RWPE2 (cell line): Measurements from ENCODE around the gene TGFBRAP1.
A peak's percentile ranks its signal among the peaks of the same experiment; 100 is the strongest.

Experiments used
- ATAC-seq: fragments of 200-7000 bp; cut with Tn5 transposase; 3 replicates; pipeline ENCODE4 v1.9.1; 2021; ENCODE audit warnings: low read depth
- DNase-seq: peaks from one replicate; pipeline ENCODE4 v3.0.0-alpha.2; 2020; ENCODE audit warnings: low spot score
- H3K27ac ChIP-seq: fragments of 450-650 bp; 2 replicates; pipeline ENCODE4 v1.5.1; 2017; ENCODE audit warnings: mild to moderate bottlenecking; ENCODE audit not compliant: poor library complexity, severe bottlenecking
- H3K27me3 ChIP-seq: fragments of 250-450 bp; sonication (Bioruptor Pico); 2 replicates; pipeline ENCODE4 v1.5.1; 2021; ENCODE audit warnings: mild to moderate bottlenecking, moderate library complexity; ENCODE audit not compliant: insufficient read depth, poor library complexity, severe bottlenecking
- H3K36me3 ChIP-seq: fragments of 250-450 bp; sonication (Bioruptor Pico); 2 replicates; pipeline ENCODE4 v1.5.1; 2020; ENCODE audit warnings: low read depth, mild to moderate bottlenecking, moderate library complexity
- H3K4me1 ChIP-seq: fragments of 250-450 bp; sonication (Bioruptor Pico); 2 replicates; pipeline ENCODE4 v1.5.1; 2021; ENCODE audit warnings: mild to moderate bottlenecking, moderate library complexity; ENCODE audit not compliant: insufficient read depth, poor library complexity, severe bottlenecking
- H3K4me3 ChIP-seq: fragments of 250-450 bp; sonication (Bioruptor Pico); 2 replicates; pipeline ENCODE4 v1.5.1; 2021; ENCODE audit warnings: mild to moderate bottlenecking, moderate library complexity; ENCODE audit not compliant: severe bottlenecking
- H3K9me3 ChIP-seq: fragments of 250-450 bp; sonication (Bioruptor Pico); 2 replicates; pipeline ENCODE4 v1.5.1; 2021; ENCODE audit warnings: mild to moderate bottlenecking, moderate library complexity; ENCODE audit not compliant: severe bottlenecking
- TF ChIP-seq, protein P1 (sequence below): fragments of 450-650 bp; IDR thresholded peaks from one replicate; pipeline ENCODE4 v1.5.1; 2017; ENCODE audit warnings: mild to moderate bottlenecking, moderate library complexity; ENCODE audit not compliant: poor library complexity, severe bottlenecking

The TGFBRAP1 gene

DNA sequence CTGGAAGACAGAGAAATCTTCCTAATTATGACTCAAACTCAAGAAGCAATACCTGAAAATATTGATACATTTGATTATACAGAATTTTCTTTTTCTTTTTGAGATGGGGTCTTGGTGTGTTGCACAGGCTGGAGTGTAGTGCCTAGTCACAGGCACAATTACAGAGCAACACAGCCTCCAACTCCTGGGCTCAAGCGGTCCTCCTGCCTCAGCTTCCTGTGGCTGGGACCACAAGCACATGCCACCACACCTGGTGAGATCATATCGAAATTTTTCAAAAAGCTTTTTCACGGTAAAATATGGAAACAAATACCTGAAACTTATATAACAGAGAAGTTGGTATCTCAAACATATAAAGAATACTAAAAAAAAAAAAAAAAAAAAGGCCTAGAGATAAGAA, 27.9 kb downstream of the TGFBRAP1 start:
- TF ChIP-seq, protein P1, sequence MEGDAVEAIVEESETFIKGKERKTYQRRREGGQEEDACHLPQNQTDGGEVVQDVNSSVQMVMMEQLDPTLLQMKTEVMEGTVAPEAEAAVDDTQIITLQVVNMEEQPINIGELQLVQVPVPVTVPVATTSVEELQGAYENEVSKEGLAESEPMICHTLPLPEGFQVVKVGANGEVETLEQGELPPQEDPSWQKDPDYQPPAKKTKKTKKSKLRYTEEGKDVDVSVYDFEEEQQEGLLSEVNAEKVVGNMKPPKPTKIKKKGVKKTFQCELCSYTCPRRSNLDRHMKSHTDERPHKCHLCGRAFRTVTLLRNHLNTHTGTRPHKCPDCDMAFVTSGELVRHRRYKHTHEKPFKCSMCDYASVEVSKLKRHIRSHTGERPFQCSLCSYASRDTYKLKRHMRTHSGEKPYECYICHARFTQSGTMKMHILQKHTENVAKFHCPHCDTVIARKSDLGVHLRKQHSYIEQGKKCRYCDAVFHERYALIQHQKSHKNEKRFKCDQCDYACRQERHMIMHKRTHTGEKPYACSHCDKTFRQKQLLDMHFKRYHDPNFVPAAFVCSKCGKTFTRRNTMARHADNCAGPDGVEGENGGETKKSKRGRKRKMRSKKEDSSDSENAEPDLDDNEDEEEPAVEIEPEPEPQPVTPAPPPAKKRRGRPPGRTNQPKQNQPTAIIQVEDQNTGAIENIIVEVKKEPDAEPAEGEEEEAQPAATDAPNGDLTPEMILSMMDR, result no peak
- no peak overlapping the region for H3K27ac ChIP-seq
- no peaks in the 10 kb centered on the region for H3K4me1 ChIP-seq
- ATAC-seq (no peak), DNase-seq (no peak)
- H3K9me3 ChIP-seq, result no peaks in the 10 kb centered on the region
- peaks cover 23% of the 10 kb centered on the region for H3K36me3 ChIP-seq
- H3K27me3 ChIP-seq, result no peaks in the 10 kb centered on the region
- H3K4me3 ChIP-seq, result no peak overlapping the region

DNA sequence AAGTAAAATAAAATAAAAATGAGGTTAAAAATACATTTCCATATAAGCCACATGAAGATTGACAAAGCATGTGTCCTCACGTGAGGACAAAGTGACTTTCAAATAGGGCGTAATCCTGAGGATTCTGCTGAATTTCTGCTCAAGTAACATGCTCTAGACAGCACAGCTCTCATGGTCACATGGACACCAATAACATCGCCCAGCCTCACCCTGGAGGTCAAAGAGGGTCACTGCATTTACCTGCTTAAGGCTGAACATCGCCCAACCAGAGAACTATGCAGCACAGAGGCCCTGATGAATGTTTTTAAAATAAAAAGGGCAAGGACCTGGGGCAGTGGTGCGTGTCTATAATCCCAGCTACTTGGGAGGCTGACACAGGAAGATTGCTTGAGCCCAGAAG, 30.2 kb downstream of the TGFBRAP1 start:
- Histone ChIP-seq H3K4me1 (no peaks in the 10 kb centered on the region), H3K4me3 (no peak overlapping the region), H3K27ac (no peak overlapping the region), H3K27me3 (no peaks in the 10 kb centered on the region), H3K9me3 (no peaks in the 10 kb centered on the region), H3K36me3 (peaks cover 38% of the 10 kb centered on the region)
- ATAC-seq, result 0 out of 3 replicates have a peak, but pooled peaks have one; percentile 31
- DNase-seq, result no peak
- TF ChIP-seq, protein P1, result no peak

DNA sequence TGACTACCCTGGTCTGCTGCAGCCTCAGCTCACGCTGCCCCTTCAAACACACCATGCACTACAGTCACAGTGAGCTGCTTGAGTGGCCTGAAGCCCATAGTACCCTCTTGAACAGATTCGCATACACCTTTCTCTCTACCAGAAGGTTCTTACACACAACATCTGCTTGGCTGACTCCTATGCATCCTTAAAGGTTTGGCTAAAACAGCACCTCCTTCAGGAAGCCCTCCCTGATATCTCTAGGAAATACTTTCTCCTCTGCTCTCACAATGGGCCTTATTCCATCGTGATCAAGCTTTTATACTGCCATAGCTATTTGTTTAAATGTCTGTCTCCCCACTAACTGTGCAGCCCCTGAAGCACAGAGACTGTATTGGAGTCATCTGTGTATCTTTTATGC, 31.5 kb downstream of the TGFBRAP1 start:
- TF ChIP-seq, protein P1, result no peak
- no peaks in the 10 kb centered on the region for H3K4me1 ChIP-seq
- H3K36me3 ChIP-seq, result peaks cover 43% of the 10 kb centered on the region
- H3K9me3 ChIP-seq, result no peaks in the 10 kb centered on the region
- no peaks in the 10 kb centered on the region for H3K27me3 ChIP-seq
- no peak for ATAC-seq
- no peak for DNase-seq
- H3K27ac ChIP-seq, result no peak overlapping the region
- no peak overlapping the region for H3K4me3 ChIP-seq

DNA sequence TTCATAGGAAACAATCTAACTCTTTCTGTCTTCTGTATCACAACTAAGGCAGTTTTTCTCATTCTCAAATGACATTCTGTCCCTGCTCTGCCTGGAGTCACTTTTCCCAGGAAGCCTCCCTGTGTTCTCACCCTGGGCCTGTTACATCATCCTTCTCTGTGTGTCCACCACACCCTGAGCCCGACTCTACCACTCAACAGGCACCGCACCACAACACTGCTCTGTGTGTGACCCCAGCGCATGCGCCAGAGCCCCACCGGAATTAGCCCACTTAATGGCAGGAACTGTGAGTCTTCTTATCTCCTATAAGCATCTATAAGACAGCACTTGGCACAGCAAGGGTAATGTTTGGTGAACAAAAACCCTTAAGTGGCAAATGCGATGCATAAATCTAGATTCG, 32.3 kb downstream of the TGFBRAP1 start:
- DNase-seq, result no peak
- H3K4me1 ChIP-seq, result no peaks in the 10 kb centered on the region
- no peak for ATAC-seq
- H3K36me3 ChIP-seq, result peaks cover 44% of the 10 kb centered on the region
- H3K27ac ChIP-seq, result no peak overlapping the region
- TF ChIP-seq, protein P1, result no peak
- H3K4me3 ChIP-seq, result no peak overlapping the region
- H3K9me3 ChIP-seq, result no peaks in the 10 kb centered on the region
- no peaks in the 10 kb centered on the region for H3K27me3 ChIP-seq

DNA sequence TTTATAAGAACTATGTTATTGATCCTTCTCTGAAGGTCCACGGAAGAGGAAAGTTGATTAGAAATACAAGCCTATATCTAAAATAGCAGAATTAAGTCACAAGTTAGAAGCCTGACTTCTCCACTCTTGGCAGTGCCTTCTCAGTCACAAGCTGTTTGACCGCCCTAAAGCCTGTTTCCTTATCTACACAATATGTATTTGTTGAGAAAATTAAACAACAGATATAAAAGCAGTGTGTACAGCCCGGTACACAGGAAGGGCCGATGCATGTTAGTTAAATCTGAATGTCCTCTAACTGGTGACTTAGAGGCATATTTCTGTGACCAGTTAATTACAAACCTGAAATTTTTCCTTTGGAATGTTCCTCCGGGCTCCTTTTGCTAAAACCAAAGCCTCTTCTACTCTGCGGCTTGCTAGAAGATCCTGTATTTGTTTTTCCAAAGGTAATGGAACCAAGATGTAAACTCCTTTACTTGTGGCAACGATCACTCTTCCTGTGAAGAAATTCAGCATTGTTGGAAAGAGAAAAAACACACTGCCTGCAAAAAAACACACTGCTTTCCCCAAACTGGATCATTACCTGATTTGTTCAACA, 33.4 kb downstream of the TGFBRAP1 start:
- Histone ChIP-seq H3K9me3 (no peaks in the 10 kb centered on the region), H3K36me3 (peaks cover 52% of the 10 kb centered on the region), H3K4me3 (no peak overlapping the region), H3K27me3 (no peaks in the 10 kb centered on the region), H3K27ac (no peak overlapping the region), H3K4me1 (no peaks in the 10 kb centered on the region)
- TF ChIP-seq, protein P1, result no peak
- ATAC-seq, result no peak
- no peak for DNase-seq
